ENCODE results near the gene FAM13C.

The FAM13C gene

DNA sequence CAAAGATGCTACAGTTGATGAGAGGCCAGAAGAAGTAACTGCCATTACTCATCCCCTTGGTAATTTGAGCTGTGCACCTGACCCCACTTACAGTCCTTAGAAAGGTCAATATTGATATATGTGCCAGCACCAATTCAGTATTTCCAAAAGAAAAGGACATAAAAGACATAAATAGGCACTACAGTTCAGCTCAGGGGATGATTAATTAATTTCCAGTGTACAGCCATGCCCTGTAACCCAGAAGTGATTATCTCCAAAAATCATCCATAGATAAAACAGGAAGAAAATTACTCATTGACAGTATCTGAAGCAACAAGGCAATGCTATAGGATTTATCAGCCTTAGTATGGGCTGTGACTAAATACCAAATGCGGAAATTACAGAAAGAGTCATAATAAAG, 103.5 kb downstream of the FAM13C start:
- TF ChIP-seq, protein P1, sequence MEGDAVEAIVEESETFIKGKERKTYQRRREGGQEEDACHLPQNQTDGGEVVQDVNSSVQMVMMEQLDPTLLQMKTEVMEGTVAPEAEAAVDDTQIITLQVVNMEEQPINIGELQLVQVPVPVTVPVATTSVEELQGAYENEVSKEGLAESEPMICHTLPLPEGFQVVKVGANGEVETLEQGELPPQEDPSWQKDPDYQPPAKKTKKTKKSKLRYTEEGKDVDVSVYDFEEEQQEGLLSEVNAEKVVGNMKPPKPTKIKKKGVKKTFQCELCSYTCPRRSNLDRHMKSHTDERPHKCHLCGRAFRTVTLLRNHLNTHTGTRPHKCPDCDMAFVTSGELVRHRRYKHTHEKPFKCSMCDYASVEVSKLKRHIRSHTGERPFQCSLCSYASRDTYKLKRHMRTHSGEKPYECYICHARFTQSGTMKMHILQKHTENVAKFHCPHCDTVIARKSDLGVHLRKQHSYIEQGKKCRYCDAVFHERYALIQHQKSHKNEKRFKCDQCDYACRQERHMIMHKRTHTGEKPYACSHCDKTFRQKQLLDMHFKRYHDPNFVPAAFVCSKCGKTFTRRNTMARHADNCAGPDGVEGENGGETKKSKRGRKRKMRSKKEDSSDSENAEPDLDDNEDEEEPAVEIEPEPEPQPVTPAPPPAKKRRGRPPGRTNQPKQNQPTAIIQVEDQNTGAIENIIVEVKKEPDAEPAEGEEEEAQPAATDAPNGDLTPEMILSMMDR (IDR thresholded peaks at IDR 0.05; ENCODE audit: low read depth, low read length) = no peak

DNA sequence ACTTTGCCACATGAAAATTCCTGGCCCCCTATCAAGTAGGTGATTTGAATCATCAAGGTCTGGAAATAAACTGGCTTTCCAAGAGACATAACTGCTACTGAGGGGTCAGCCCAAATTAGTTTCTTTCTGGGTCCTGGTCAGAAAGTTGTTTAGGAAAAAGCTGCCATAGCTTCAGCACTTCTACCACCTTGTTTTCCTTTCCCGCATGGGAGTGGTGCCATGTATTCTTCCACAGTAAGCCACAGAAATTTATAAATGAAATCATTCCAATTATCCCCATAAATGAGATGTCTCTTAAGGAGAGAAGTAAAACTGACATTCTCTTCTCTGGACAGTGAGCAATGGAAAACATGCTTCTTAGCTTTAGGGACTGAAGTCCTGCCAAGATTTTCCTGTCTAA, 105.1 kb downstream of the FAM13C start:
- TF ChIP-seq, protein P1 (IDR thresholded peaks at IDR 0.05; ENCODE audit: low read depth, low read length) = no peak
- DNase-seq (ENCODE audit: extremely low read depth, low read depth) = no peak

More for the DNA sequence above, 103.5 kb downstream of the FAM13C start:
- DNase-seq (ENCODE audit: extremely low read depth, low read depth) = no peak

DNA sequence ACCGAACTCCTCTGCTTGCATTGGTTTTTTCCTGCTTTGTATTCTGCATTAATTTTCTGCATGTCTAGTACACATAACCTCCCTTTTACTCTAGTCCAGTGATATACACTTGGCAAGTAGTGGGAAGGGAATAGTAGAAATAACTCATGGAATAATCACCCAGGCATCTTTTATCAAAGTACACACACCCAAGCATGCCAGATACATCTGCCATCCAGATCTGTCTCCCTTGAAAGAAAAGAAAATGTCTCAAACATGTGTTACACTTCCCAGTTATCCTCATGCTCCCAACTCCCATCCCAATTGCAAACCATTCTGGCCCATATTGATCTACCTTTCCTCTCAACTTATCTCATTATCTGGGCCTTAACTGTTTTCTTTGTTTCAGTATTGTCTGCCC, 106.9 kb downstream of the FAM13C start:
- DNase-seq (ENCODE audit: extremely low read depth, low read depth) = no peak
- TF ChIP-seq, protein P1 (IDR thresholded peaks at IDR 0.05; ENCODE audit: low read depth, low read length) = no peak

DNA sequence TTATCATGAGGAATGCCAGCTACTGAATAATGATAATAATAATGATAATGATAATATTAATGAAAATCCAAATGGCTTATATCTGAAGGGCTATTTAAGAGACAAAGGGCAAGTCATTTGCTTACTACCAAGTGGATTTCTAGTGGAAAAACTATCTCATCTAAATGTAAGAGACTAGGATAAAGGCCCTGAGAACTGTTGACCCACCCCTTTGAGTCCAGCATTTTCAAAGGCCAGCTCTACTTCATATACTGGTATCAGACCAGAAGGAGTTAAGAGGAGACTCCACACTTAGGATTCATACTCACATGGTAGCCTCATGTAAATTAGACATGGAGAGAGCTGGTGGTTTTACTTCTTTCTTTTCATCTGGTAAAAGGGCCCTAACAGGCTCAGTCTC, 109.9 kb downstream of the FAM13C start:
- DNase-seq (ENCODE audit: extremely low read depth, low read depth) = no peak
- TF ChIP-seq, protein P1 (IDR thresholded peaks at IDR 0.05; ENCODE audit: low read depth, low read length) = no peak

DNA sequence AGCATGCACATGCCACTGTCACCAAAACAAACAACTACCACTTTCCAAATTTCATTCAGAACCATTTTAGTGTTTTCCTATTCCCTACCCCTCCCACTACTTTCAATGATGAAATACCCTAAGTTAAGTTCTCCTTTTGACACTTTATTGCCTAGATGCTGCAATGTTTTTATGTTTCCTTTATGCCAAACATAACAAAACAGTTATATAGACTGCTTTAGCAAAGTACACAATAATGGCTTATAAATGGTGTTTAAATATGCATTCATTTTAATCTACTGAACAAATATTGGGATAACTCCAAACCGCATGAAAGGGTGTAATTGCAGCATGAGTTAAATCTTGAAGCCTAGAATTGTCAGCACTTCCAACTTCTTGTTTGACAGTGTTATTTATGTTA, 116.7 kb downstream of the FAM13C start:
- no peak for DNase-seq (ENCODE audit: extremely low read depth, low read depth)
- TF ChIP-seq, protein P1 (IDR thresholded peaks at IDR 0.05; ENCODE audit: low read depth, low read length) = no peak

DNA sequence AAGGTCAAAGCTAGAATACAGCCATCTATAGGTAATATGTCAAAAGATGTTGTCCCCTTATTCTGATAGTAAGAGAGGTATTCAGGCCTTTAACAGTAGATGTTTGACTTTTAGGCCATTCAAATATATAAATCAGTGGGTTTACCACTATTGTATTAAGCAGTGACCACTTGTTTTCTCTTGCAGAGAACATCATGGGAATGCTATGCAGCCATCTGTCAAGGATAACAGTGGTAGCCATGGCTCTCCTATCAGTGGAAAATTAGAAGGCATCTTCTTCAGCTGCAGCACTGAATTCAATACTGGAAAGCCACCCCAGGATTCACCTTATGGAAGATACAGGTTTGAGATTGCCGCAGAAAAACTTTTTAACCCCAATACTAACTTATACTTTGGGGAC, 117.5 kb downstream of the FAM13C start:
- DNase-seq (ENCODE audit: extremely low read depth, low read depth) = no peak
- TF ChIP-seq, protein P1 (IDR thresholded peaks at IDR 0.05; ENCODE audit: low read depth, low read length) = no peak

DNA sequence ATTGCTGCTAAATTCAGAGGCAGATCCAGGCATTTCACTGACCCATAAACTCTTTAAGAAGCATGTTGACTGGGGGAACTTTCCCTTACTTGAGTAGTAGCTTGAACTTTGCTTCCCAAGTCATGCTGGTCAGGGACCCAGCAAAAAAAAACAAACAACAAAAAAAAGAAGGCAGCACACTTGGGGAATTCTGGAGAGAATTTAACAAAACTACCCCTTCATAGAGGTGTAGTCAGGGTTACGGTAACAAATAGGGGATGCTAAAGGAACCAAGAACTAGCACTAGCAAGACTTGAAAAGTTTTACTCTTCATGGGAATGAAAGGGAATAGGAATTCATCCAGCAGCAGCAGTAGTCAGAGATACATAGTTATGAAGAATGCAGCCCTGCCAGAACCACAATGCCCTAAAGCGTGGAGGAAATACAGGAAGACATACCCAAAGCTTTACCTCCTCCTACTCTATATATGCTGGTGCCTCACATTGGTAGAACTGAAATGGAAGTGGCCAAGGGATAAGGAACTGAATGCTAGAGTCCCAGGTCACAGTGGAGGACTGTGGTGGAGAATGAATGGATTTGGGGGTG, 118.6 kb downstream of the FAM13C start:
- DNase-seq (ENCODE audit: extremely low read depth, low read depth) = no peak
- TF ChIP-seq, protein P1 (IDR thresholded peaks at IDR 0.05; ENCODE audit: low read depth, low read length) = no peak
